Measurements from ENCODE around the gene TBX10.
"Not testable (repeated sequence)": the region's sequence is repeated elsewhere in the genome, so short reads cannot be mapped to it uniquely, and the experiment has no call there.

TBX10 gene

GRCh38 chr11:67597458-67597857 is 42.1 kb downstream of the TBX10 start:
- FAIRE-seq, result not testable (repeated sequence)

GRCh38 chr11:67596753-67597300 is 42.7 kb downstream of the TBX10 start:
- FAIRE-seq, result no peak

GRCh38 chr11:67594480-67594879 is 45.1 kb downstream of the TBX10 start:
- FAIRE-seq, result no peak

- FAIRE-seq, result no peak
These were observed 46.0 kb downstream of the TBX10 start for GRCh38 chr11:67593565-67593905.

- FAIRE-seq, result no peak
These were observed 46.5 kb downstream of the TBX10 start for GRCh38 chr11:67592880-67593564.

GRCh38 chr11:67588899-67589415 is 50.6 kb downstream of the TBX10 start:
- FAIRE-seq, result not testable (repeated sequence)

- FAIRE-seq, result no peak
These were observed 51.4 kb downstream of the TBX10 start for GRCh38 chr11:67588136-67588503.

GRCh38 chr11:67586568-67587250 is 52.9 kb downstream of the TBX10 start:
- FAIRE-seq, result no peak

- FAIRE-seq, result no peak
These were observed 53.7 kb downstream of the TBX10 start for GRCh38 chr11:67585911-67586310.

- no peak for FAIRE-seq
These were observed 54.4 kb downstream of the TBX10 start for GRCh38 chr11:67584881-67585873.

- no peak for FAIRE-seq
These were observed 55.2 kb downstream of the TBX10 start for GRCh38 chr11:67584205-67584880.

- no peak for FAIRE-seq
These were observed 56.0 kb downstream of the TBX10 start, which contains the start of gene GSTP1 for GRCh38 chr11:67583247-67584204. TSS of gene GSTP1 (plus strand) at chr11:67583812. CDS start at chr11:67583844, 32 bp downstream.

GRCh38 chr11:67582011-67582410 is 57.6 kb downstream of the TBX10 start:
- no peak for FAIRE-seq

- FAIRE-seq, result no peak
These were observed 58.1 kb downstream of the TBX10 start for GRCh38 chr11:67581469-67581868.
